HG03460 (cell line): ENCODE measurements around the gene TMEM120A.

Source experiments
- ATAC-seq: cut with Tn5 transposase; IDR thresholded peaks from one replicate; pipeline ENCODE4 v1.9.1; 2021; ENCODE audit not compliant: unreplicated experiment

TMEM120A gene

GRCh38 chr7:75995996-75996395 lies 1.6 kb upstream of the TMEM120A start:
- ATAC-seq, result no peak

DNA sequence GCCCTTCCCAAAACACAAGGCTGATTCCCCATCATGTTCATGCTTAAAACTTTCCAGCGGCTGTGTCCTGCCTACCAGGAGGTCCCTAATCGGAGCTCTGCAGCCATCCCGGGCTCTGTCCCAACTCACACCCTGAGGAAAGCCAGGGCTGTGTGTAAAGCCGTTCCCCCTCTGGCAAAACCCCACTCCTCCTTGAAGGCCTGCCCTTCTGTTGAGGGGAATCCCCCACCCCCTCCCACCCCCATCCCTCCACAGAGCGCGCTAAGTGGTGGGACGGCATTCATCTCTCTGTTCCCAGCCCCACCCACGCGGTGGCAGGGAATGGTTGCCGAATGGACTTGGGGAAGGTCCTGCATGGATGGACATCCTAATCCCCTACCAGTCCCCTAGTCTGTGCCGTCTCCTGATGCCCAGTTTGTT lies 667 bp upstream of the TMEM120A start:
- ATAC-seq, result no peak

DNA sequence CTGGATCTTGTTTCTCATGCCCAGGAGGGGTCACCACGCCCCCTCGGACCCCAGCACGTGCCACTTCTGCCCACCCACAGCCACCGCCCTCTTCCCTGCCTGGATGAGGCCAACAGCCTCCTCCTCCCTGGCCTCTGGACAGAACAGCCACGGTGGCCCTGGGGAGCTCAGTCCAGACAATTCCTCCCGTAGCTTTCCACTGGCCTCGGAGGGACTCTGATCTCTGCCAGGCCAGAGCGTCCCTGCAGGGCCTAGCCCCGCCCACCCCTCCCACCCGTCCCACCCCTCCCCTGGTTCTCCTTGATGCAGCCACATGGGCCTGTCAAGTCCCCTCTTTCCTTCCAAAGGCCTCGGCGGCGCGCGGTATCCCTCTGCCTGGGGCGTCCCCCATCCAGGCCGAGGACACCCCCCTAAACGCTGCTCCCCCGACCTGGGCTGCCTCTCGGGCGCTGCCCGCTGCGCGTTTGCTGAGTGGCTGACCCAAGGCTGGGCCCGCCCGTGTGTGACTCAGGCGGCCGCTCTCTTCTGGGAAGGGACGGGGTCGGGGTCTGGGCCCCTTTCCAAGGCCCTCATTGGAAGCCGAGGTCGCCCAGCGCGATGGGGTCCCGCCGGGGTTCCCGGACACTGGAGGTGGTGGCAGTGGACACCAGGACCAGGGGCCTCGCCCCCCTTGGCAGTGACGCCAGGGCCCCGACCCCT lies 557 bp downstream of the TMEM120A start:
- ATAC-seq, result peak; percentile 14

GRCh38 chr7:75992083-75992755 lies 2.2 kb downstream of the TMEM120A start:
- no peak for ATAC-seq

- no peak for ATAC-seq
Measured at GRCh38 chr7:75991531-75992082, 2.8 kb downstream of the TMEM120A start.

- ATAC-seq, result no peak
Measured at GRCh38 chr7:75989500-75990388, 4.7 kb downstream of the TMEM120A start.

- no peak for ATAC-seq
Measured at GRCh38 chr7:75988568-75989499, 5.6 kb downstream of the TMEM120A start.

GRCh38 chr7:75987805-75988567 lies 6.4 kb downstream of the TMEM120A start:
- ATAC-seq, result no peak

DNA sequence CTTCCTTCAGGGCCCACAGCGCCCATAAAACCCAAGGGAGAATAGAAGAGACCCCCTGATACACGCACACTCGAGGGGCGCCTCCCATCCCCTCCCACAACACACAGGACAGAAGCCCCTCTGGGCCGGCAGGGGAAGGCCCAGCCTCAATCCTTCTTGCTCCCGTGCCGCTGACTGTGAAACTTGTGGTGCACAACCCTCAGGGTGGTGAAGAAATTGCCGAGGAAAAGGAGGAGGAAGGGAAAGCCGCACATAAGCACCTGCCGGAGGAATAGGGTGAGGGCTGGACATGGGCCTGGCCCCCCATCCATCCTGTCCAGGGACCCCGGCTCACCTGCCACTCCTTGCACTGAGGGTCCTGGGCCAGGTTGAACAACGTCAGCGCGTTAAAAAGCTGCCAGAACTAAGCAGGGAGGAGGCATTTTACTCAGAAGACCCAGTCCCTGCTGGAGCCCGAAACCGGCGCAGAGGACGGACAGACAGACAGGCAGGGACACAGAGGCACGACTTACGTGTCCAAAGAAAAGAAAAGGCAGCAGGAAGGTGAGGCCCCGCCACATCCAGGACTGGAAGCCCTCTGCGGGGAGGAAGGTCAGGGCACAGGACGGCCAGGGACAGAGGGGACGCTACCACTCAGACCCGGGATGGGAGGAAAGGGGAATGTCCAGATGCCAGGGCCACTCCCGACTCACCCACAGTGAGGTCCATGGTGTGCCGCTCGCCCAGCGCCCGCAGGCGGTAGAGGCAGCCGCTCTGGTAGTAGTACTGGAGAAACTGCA lies 7.2 kb downstream of the TMEM120A start:
- no peak for ATAC-seq

DNA sequence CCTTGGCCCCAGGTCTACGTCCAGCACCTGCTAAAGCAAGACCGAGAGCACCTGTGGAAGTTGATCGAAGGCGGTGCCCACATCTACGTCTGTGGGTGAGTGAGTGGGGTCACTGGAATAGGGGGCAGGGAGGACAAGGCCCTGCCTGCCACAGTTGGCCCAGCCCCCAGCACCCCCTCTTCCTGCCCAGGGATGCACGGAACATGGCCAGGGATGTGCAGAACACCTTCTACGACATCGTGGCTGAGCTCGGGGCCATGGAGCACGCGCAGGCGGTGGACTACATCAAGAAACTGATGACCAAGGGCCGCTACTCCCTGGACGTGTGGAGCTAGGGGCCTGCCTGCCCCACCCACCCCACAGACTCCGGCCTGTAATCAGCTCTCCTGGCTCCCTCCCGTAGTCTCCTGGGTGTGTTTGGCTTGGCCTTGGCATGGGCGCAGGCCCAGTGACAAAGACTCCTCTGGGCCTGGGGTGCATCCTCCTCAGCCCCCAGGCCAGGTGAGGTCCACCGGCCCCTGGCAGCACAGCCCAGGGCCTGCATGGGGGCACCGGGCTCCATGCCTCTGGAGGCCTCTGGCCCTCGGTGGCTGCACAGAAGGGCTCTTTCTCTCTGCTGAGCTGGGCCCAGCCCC lies 8.1 kb downstream of the TMEM120A start:
- ATAC-seq, result no peak

GRCh38 chr7:75985518-75986146 lies 8.8 kb downstream of the TMEM120A start:
- no peak for ATAC-seq

GRCh38 chr7:75985009-75985517 lies 9.3 kb downstream of the TMEM120A start:
- ATAC-seq, result no peak

DNA sequence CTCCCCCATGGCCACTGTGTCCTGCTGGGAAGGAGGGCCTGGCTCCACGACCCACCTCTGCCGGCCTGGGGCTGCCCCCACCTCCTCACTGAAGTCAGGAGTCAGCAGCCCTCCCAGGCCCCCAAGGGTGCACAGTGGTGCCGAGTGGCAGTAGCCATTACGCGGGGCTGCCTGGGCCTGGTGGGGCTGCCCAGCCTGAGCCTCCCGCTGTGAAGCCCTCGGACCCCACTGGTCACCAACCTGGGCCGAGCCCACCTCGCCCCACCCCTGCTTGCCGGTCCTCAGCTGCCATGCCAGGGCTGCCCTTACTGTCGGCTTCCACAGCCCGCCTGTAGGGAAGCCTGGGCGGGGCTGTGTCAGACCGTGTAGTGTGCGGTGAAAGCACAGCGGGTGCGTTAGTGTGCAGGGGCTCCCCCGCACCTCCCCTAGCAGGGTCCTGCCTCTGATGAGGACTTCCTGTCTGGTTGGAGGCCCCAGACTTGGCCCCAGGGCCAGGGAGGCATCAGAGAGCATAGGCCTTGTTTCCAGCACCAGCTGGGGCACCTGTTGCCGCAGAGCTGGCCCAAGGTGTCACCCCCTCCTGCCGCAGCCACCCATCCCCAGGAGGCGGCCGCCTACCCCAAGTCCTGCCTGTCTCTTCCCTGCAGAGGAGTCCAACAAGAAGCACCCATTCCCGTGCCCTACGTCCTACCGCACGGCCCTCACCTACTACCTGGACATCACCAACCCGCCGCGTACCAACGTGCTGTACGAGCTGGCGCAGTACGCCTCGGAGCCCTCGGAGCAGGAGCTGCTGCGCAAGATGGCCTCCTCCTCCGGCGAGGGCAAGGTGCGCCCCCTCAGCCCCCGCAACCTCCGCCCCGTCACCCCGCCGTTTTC lies 10.0 kb downstream of the TMEM120A start:
- no peak for ATAC-seq

DNA sequence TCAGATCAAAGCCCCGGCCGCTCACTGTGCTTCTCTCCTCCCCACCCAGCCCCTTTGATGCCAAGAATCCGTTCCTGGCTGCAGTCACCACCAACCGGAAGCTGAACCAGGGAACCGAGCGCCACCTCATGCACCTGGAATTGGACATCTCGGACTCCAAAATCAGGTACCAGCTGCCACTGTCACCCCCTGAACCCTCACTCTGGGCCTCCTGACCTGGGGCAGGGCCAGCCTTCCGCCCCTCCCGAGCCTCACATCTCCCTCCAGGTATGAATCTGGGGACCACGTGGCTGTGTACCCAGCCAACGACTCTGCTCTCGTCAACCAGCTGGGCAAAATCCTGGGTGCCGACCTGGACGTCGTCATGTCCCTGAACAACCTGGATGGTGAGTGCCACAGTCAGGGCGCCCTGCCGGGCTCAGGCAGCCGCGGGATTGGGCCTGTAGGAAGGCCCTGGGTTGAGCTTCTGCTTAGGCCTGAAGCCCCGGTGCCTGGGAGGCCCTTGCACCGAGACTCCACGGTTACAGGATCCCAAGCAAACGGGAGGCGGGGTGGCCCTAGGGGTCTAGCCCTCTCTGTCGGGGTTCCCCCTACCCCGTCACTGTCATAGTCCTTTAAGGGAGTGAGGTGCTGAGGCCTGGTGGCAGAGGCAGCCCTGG lies 10.8 kb downstream of the TMEM120A start:
- ATAC-seq, result no peak

GRCh38 chr7:75982306-75983064 lies 11.9 kb downstream of the TMEM120A start:
- ATAC-seq, result no peak
